HEK293 (cell line): ENCODE measurements around the gene OVOL2.

Experiments used
- CTCF ChIA-PET: fragments of 350-600 bp; formaldehyde crosslinking; extraction: SDS; loops from one replicate; lab custom pipeline; 2021; ENCODE audit warnings: antibody characterized with exemption; lab: Yijun Ruan, JAX
- POLR2A ChIA-PET: fragments of 300-600 bp; formaldehyde crosslinking; extraction: SDS; loops from one replicate; lab custom pipeline; 2020; ENCODE audit warnings: antibody characterized with exemption, inconsistent platforms; lab: Yijun Ruan, JAX
- H3K27ac ChIP-seq: fragments of 200-500 bp; sonication (Bioruptor generic); 2 replicates; pipeline ENCODE4 v1.5.1; 2014; ENCODE audit warnings: low read depth, low read length, control low read depth, inconsistent platforms; ENCODE audit errors: extremely low read depth
- H3K36me3 ChIP-seq, 2 experiments: fragments of 200-500 bp in 1 of 2; sonication (Bioruptor generic) in 1 of 2; 1 replicate in 1 of 2; 2 replicates in 1 of 2; pipeline ENCODE4 v1.5.1; 2014 to 2017; ENCODE audit warnings: inconsistent platforms in 2 of 2, low read length in 2 of 2; ENCODE audit not compliant: control insufficient read depth in 2 of 2, insufficient read depth in 1 of 2
- H3K4me1 ChIP-seq: fragments of 200-500 bp; sonication (Bioruptor generic); 2 replicates; pipeline ENCODE4 v1.5.1; 2014; ENCODE audit warnings: mild to moderate bottlenecking, low read length, inconsistent platforms; ENCODE audit not compliant: control insufficient read depth, insufficient read depth
- H3K4me3 ChIP-seq: 2 replicates; pipeline ENCODE4 v1.5.1; 2011; ENCODE audit warnings: low read depth, mild to moderate bottlenecking, control low read depth, low read length, moderate library complexity
- H3K9me3 ChIP-seq: fragments of 200-500 bp; sonication (Bioruptor generic); 2 replicates; pipeline ENCODE4 v1.5.1; 2014; ENCODE audit warnings: low read depth, low read length, inconsistent platforms; ENCODE audit not compliant: control insufficient read depth, insufficient read depth
- MYNN ChIP-seq: fragments of 450-650 bp; formaldehyde crosslinking; IDR thresholded peaks from 2 replicates; pipeline ENCODE4 v1.5.1; 2016; ENCODE audit warnings: missing biosample characterization, missing genetic modification characterization, borderline replicate concordance
- SP2 ChIP-seq: fragments of 450-650 bp; formaldehyde crosslinking; IDR thresholded peaks from 2 replicates; pipeline ENCODE4 v1.5.1; 2016; ENCODE audit warnings: missing biosample characterization, missing genetic modification characterization
- ZBTB10 ChIP-seq: fragments of 450-650 bp; formaldehyde crosslinking; IDR thresholded peaks from 2 replicates; pipeline ENCODE4 v1.5.1; 2016; ENCODE audit warnings: missing biosample characterization, missing genetic modification characterization
- ZFP37 ChIP-seq: fragments of 450-650 bp; formaldehyde crosslinking; IDR thresholded peaks from 2 replicates; pipeline ENCODE4 v1.5.1; 2016; ENCODE audit warnings: missing biosample characterization, missing genetic modification characterization
- ZNF138 ChIP-seq: fragments of 450-650 bp; formaldehyde crosslinking; IDR thresholded peaks from 2 replicates; pipeline ENCODE4 v1.5.1; 2016; ENCODE audit warnings: missing biosample characterization, missing genetic modification characterization, borderline replicate concordance
- ZNF214 ChIP-seq: fragments of 450-650 bp; formaldehyde crosslinking; IDR thresholded peaks from 2 replicates; pipeline ENCODE4 v1.5.1; 2017; ENCODE audit warnings: missing biosample characterization, mild to moderate bottlenecking, missing genetic modification characterization, borderline replicate concordance
- ZNF239 ChIP-seq: fragments of 450-650 bp; formaldehyde crosslinking; IDR thresholded peaks from 2 replicates; pipeline ENCODE4 v1.5.1; 2016; ENCODE audit warnings: missing biosample characterization, missing genetic modification characterization
- ZNF37A ChIP-seq: fragments of 450-650 bp; IDR thresholded peaks from 2 replicates; pipeline ENCODE4 v1.5.1; 2018; ENCODE audit warnings: missing biosample characterization, missing genetic modification characterization
- ZNF404 ChIP-seq: fragments of 450-650 bp; formaldehyde crosslinking; IDR thresholded peaks from 2 replicates; pipeline ENCODE4 v1.5.1; 2017; ENCODE audit warnings: missing biosample characterization, missing genetic modification characterization
- ZNF518A ChIP-seq: fragments of 450-650 bp; formaldehyde crosslinking; conservative IDR thresholded peaks from 2 replicates; pipeline ENCODE4 v1.5.1; 2016; ENCODE audit warnings: low read depth, missing biosample characterization, missing genetic modification characterization
- ZNF521 ChIP-seq: fragments of 450-650 bp; formaldehyde crosslinking; IDR thresholded peaks from 2 replicates; pipeline ENCODE4 v1.5.1; 2017; ENCODE audit warnings: missing biosample characterization, mild to moderate bottlenecking, missing genetic modification characterization
- ZNF571 ChIP-seq: fragments of 450-650 bp; formaldehyde crosslinking; IDR thresholded peaks from 2 replicates; pipeline ENCODE4 v1.5.0; 2017; ENCODE audit warnings: missing biosample characterization, missing genetic modification characterization
- ZNF658 ChIP-seq: fragments of 450-650 bp; formaldehyde crosslinking; IDR thresholded peaks from 2 replicates; pipeline ENCODE4; 2016; ENCODE audit warnings: missing biosample characterization, missing genetic modification characterization
- ZNF707 ChIP-seq: fragments of 450-650 bp; formaldehyde crosslinking; IDR thresholded peaks from 2 replicates; pipeline ENCODE4 v1.5.1; 2016; ENCODE audit warnings: missing biosample characterization, missing genetic modification characterization
- ZNF777 ChIP-seq: fragments of 450-650 bp; formaldehyde crosslinking; IDR thresholded peaks from 2 replicates; pipeline ENCODE4 v1.5.1; 2017; ENCODE audit warnings: missing biosample characterization, missing genetic modification characterization, borderline replicate concordance
- ZSCAN23 ChIP-seq: fragments of 450-650 bp; formaldehyde crosslinking; IDR thresholded peaks from 2 replicates; pipeline ENCODE4 v1.5.1; 2016; ENCODE audit warnings: missing biosample characterization, missing genetic modification characterization
- TF ChIP-seq, protein P1 (sequence below): fragments of 450-650 bp; formaldehyde crosslinking; IDR thresholded peaks from 2 replicates; pipeline ENCODE4 v1.5.1; 2016; ENCODE audit warnings: missing biosample characterization, missing genetic modification characterization, borderline replicate concordance

Gene OVOL2

GRCh38 chr20:18024606-18025127 is 33.0 kb downstream of the OVOL2 start (continued):
- TF ChIP-seq ZNF518A (tag by site-specific recombination) (no peak), ZNF404 (tag by site-specific recombination) (no peak), ZFP37 (tag by site-specific recombination) (no peak), ZNF707 (tag by site-specific recombination) (no peak), ZNF571 (tag by site-specific recombination) (no peak)
- TF ChIP-seq, protein P1, sequence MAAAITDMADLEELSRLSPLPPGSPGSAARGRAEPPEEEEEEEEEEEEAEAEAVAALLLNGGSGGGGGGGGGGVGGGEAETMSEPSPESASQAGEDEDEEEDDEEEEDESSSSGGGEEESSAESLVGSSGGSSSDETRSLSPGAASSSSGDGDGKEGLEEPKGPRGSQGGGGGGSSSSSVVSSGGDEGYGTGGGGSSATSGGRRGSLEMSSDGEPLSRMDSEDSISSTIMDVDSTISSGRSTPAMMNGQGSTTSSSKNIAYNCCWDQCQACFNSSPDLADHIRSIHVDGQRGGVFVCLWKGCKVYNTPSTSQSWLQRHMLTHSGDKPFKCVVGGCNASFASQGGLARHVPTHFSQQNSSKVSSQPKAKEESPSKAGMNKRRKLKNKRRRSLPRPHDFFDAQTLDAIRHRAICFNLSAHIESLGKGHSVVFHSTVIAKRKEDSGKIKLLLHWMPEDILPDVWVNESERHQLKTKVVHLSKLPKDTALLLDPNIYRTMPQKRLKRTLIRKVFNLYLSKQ = no peak

DNA sequence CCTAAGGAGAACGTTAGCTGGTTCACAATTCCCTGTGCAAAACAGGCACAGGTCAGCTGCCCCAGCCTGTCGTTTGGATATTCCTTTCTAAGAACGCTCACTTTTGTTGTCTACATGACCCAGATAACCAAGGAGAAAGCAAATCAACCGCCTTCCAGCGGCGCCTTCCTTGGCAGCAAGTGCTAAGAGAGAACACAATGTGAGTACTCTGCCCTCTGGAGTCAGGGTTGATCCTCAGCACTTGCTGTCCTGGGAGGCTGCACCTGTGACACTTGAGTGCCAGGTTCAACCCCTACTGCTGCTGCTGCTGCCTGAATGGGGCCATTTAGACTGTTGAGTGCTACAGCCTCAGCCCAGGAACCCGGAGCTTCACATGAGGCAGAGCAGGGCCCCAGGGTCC is 36.8 kb downstream of the OVOL2 start:
- Histone ChIP-seq H3K36me3 (peaks cover 0 to 14% of the 10 kb centered on the region in 2 experiments; a peak in 2 of 3 replicates), H3K9me3 (no peaks in the 10 kb centered on the region), H3K4me3 (no peak overlapping the region), H3K4me1 (no peaks in the 10 kb centered on the region), H3K27ac (no peak overlapping the region)
- TF ChIP-seq ZBTB10 (no peak), ZNF214 (no peak), ZNF518A (tag by site-specific recombination) (no peak), ZSCAN23 (tag by site-specific recombination) (no peak), SP2 (tag by site-specific recombination) (no peak), ZNF658 (tag by site-specific recombination) (no peak), ZNF521 (tag by site-specific recombination) (no peak), ZNF777 (tag by site-specific recombination) (no peak), MYNN (tag by site-specific recombination) (no peak), ZNF37A (no peak), ZNF138 (tag by site-specific recombination) (no peak), ZNF239 (no peak)
- POLR2A ChIA-PET = interaction anchor here (0.6 kb wide), 1 partner anchor 37 kb away, joined by 3 read pairs; the partner anchor contains the start of gene OVOL2
- CTCF ChIA-PET = interaction anchor here (0.9 kb wide), 1 partner anchor 259 kb away, joined by 3 read pairs; no protein-coding TSS in a partner anchor
